ENCODE data around the gene GPR52. TPM values are rescaled to one million over a fixed set of nuclear protein-coding genes. Genes with fewer than 3 reads are reported as not detected.

GPR52 gene
- total RNA-seq, 1 donor from 2014 or later = 0.54 TPM

GRCh38 chr1:174415506-174415905 lies 32.3 kb upstream of the GPR52 start:
- peaks cover 6% of the 10 kb centered on the region for H3K9me3 Mint-ChIP-seq (ENCODE audit: unreplicated experiment)
- peaks cover 14% of the 10 kb centered on the region for H3K4me1 Mint-ChIP-seq (ENCODE audit: unreplicated experiment)
- TF ChIP-seq CTCF (IDR thresholded peaks at IDR 0.05) = no peak
- H3K36me3 Mint-ChIP-seq (ENCODE audit: unreplicated experiment) = no peaks in the 10 kb centered on the region
- H3K27me3 Mint-ChIP-seq (ENCODE audit: unreplicated experiment) = no peaks in the 10 kb centered on the region
- H3K27ac Mint-ChIP-seq (ENCODE audit: unreplicated experiment) = no peak overlapping the region
- no peak overlapping the region for H3K4me3 Mint-ChIP-seq (ENCODE audit: unreplicated experiment)
- DNase-seq (ENCODE audit: extremely low spot score, unreplicated experiment) = no peak

GRCh38 chr1:174417921-174418320 lies 29.8 kb upstream of the GPR52 start:
- H3K36me3 Mint-ChIP-seq (ENCODE audit: unreplicated experiment) = no peaks in the 10 kb centered on the region
- no peaks in the 10 kb centered on the region for H3K9me3 Mint-ChIP-seq (ENCODE audit: unreplicated experiment)
- H3K27me3 Mint-ChIP-seq (ENCODE audit: unreplicated experiment) = no peaks in the 10 kb centered on the region
- H3K4me3 Mint-ChIP-seq (ENCODE audit: unreplicated experiment) = no peak overlapping the region
- no peak overlapping the region for H3K27ac Mint-ChIP-seq (ENCODE audit: unreplicated experiment)
- H3K4me1 Mint-ChIP-seq (ENCODE audit: unreplicated experiment) = peaks cover 14% of the 10 kb centered on the region
- DNase-seq (ENCODE audit: extremely low spot score, unreplicated experiment) = no peak
- no peak for TF ChIP-seq CTCF (IDR thresholded peaks at IDR 0.05)

GRCh38 chr1:174425121-174425520 lies 22.6 kb upstream of the GPR52 start:
- no peaks in the 10 kb centered on the region for H3K9me3 Mint-ChIP-seq (ENCODE audit: unreplicated experiment)

GRCh38 chr1:174426153-174426552 lies 21.6 kb upstream of the GPR52 start:
- H3K27ac Mint-ChIP-seq (ENCODE audit: unreplicated experiment) = no peak overlapping the region
- no peaks in the 10 kb centered on the region for H3K27me3 Mint-ChIP-seq (ENCODE audit: unreplicated experiment)
- no peaks in the 10 kb centered on the region for H3K4me1 Mint-ChIP-seq (ENCODE audit: unreplicated experiment)

More at GRCh38 chr1:174425121-174425520, 22.6 kb upstream of the GPR52 start:
- Mint-ChIP-seq H3K4me1 (ENCODE audit: unreplicated experiment) (no peaks in the 10 kb centered on the region), H3K36me3 (ENCODE audit: unreplicated experiment) (no peaks in the 10 kb centered on the region), H3K27me3 (ENCODE audit: unreplicated experiment) (no peaks in the 10 kb centered on the region), H3K4me3 (ENCODE audit: unreplicated experiment) (no peak overlapping the region), H3K27ac (ENCODE audit: unreplicated experiment) (no peak overlapping the region)
- no peak for TF ChIP-seq CTCF (IDR thresholded peaks at IDR 0.05)
- no peak for DNase-seq (ENCODE audit: extremely low spot score, unreplicated experiment)

GRCh38 chr1:174428033-174428432 lies 19.7 kb upstream of the GPR52 start:
- Mint-ChIP-seq H3K4me1 (ENCODE audit: unreplicated experiment) (no peaks in the 10 kb centered on the region), H3K27me3 (ENCODE audit: unreplicated experiment) (no peaks in the 10 kb centered on the region), H3K9me3 (ENCODE audit: unreplicated experiment) (no peaks in the 10 kb centered on the region), H3K36me3 (ENCODE audit: unreplicated experiment) (no peaks in the 10 kb centered on the region), H3K4me3 (ENCODE audit: unreplicated experiment) (no peak overlapping the region), H3K27ac (ENCODE audit: unreplicated experiment) (no peak overlapping the region)
- no peak for TF ChIP-seq CTCF (IDR thresholded peaks at IDR 0.05)
- no peak for DNase-seq (ENCODE audit: extremely low spot score, unreplicated experiment)

More at GRCh38 chr1:174426153-174426552, 21.6 kb upstream of the GPR52 start:
- no peaks in the 10 kb centered on the region for H3K9me3 Mint-ChIP-seq (ENCODE audit: unreplicated experiment)
- H3K4me3 Mint-ChIP-seq (ENCODE audit: unreplicated experiment) = no peak overlapping the region
- H3K36me3 Mint-ChIP-seq (ENCODE audit: unreplicated experiment) = no peaks in the 10 kb centered on the region
- TF ChIP-seq CTCF (IDR thresholded peaks at IDR 0.05) = no peak
- DNase-seq (ENCODE audit: extremely low spot score, unreplicated experiment) = no peak
